CD4-positive, alpha-beta T cell treated with Interleukin-4 for 4 hours (primary cell): ENCODE measurements around the gene ADGRE2.
"Not testable (repeated sequence)": the region's sequence is repeated elsewhere in the genome, so short reads cannot be mapped to it uniquely, and the experiment has no call there.

ENCODE experiments used
- DNase-seq: peaks from one replicate; pipeline ENCODE4 v3.0.0-alpha.2; 2020

ADGRE2 gene

DNA sequence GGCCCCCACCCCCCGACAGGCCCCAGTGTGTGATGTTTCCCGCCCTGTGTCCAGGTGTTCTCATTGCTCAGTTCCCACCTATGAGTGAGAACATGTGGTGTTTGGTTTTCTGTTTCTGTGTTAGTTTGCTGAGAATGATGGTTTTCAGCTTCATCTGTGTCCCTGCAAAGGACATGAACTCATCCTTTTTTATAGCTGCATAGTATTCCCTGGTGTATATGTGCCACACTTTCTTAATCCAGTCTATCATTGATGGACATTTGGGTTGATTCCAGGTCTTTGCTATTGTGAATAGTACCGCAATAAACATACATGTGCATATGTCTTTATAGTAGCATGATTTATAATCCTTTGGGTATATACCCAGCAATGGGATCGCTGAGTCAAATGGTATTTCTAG is 715 bp downstream of the ADGRE2 start:
- DNase-seq: not testable (repeated sequence)

DNA sequence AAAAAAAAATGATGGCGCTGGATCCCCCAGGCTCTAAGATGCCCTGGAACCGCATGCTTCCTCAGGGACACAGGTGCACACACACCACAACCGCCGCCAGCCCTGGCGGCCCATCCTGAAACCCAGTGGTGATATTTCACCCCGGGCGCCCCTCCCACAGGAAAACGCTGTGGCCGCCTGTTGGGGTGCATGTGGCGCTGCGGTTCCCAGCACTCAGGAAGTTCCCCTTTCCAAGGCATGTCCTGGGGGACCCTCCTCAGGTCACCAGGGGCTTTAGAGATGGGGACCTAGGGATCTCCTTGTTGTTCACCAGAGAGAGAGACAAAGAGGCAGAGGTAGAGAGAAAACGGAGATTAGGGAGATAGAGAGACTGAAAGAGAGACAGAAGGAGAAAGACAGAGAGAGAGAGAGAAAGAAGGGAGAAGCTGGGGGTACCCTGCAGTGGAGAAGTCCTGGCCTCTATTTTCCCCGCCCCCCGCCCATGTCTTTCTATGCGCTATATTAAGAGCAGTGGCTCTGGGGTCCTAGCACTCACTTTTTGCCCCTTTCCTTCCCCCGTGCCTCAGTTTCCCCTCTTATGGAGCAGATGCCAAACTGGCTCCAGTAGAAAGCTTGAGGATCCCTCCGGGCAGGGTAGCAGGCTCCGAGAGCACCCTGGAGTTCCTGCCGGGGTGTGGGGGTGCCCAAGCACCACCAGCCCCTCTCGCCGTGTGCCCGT is 2.3 kb downstream of the ADGRE2 start:
- DNase-seq: no peak

DNA sequence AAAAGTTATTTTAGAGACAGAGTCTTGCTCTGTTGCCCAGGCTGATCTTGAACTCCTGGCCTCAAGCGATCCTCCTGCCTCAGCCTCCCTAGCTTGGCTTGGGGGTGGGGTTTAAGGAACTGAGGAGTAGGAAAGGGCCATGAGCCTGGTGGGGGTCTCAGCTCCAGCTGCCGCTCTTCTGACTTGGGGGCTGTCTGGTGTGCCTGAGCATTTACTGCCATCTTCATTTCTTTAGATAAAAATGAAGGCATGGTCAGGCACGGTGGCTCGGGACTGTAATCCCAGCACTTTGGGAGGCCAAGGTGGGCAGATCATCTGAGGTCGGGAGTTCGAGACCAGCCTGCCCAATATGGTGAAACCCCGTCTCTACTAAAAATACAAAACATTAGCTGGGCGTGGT is 3.0 kb downstream of the ADGRE2 start:
- not testable (repeated sequence) for DNase-seq

DNA sequence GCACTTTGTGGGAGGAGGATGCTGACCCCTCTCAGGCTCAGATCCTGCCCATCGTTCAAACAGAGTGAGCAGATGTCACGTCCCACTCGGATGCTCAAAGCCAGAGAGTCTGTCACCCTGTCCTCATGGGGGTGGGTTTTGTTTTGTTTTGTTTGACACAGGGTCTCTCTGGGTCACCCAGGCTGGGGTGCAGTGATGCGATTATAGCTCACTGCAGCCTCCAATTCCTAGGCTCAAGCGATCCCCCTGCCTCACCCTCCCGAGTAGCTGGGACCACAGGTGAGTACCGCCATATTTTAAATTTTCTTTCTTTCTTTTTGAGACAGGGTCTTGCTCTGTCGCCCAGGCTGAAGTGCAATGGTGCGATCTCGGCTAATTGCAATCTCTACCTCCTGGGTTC is 4.0 kb downstream of the ADGRE2 start:
- no peak for DNase-seq

DNA sequence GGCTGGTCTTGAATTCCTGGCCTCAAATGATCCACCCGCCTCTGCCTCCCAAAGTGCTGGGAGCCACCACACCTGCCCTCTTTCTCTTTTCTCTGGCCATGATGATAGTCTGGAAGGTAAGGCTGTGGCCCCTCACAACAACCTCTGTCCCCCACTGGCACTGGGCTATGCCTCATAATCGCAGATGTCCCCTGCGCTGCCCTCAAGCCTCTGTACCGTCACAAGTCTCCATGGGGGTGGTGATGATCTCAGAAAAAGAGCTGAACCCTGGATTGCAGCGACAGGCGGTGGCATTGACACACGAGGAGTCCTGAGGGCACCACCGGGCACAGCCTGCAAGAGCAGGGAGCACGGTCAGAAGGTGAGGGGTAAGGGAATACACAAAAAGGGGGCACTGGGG is 4.6 kb downstream of the ADGRE2 start:
- not testable (repeated sequence) for DNase-seq

DNA sequence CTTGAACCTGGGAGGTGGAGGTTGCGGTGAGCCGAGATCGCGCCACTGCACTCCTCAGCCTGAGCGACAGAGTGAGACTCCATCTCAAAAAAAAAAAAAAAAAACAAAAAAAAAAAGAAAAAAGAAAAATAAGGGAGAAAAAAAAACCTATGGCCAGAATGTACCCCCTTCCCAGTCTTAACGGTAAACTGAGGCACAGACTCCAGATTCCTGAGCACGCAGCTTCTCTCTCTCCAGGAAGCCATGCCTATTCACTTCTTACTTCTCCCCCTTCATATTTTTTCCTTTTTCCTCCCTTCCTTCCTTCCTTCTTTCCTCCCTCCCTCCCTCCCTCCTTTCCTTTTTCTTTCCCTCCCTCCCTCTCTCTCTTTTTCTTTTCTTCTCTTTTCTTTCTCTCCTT is 5.4 kb downstream of the ADGRE2 start:
- DNase-seq: no peak

DNA sequence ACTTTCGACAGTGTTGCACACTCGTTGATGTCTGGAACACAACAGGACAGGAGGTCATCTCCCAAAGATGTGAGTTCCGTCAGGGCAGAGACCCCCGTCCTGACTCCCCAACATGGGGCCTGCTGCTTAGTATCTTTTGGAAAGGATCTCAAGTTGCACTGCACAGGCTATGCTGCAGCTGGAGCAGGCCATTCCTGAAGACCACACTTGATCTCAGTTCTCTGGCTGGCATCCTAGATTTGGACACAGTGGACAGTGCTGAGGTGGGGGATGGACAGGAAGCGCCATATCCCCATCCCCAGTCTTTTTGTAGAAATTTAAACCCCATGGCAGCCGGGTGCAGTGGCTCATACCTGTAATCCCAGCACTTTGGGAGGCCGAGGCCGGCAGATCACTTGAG is 5.9 kb downstream of the ADGRE2 start:
- DNase-seq: no peak

DNA sequence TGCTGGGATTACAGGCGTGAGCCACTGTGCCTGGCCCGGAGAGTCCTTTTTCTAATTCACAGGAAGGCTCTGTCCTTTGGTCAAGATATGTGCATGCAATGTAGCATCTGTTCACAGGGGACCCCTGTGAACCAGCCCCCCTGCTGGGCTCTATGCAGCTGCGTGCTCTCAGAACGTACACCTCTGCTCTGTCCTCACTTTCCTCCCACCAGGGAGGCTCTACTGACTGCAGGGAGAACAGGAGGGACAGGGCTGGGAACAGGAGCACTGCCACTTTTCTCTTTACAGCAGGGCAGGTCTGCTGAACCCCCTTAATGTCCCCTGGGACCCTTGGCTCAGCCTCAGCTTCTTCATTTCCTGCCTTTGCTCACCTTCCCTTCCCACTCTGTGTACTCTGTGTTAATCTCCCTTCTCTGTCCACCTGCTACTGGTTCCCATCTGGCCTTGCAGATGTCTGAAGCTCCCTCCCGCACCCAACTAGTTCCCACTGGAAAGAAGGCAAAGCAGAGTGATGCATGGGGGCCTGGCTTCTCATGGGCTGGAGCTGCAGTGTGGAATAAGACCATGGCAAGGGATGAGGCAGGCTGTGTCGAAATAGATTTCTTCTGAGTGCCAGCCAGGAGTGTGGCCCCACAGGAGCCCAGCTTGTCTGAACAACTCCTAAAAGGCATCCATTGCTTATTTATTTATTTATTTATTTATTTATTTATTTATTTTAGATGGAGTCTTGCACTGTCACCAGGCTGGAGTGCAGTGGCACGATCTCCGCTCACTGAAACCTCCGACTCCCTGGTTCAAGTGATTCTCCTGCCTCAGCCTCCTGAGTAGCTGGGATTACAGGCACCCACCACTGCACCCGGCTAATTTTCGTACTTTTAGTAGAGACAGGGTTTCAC is 7.2 kb downstream of the ADGRE2 start:
- no peak for DNase-seq

DNA sequence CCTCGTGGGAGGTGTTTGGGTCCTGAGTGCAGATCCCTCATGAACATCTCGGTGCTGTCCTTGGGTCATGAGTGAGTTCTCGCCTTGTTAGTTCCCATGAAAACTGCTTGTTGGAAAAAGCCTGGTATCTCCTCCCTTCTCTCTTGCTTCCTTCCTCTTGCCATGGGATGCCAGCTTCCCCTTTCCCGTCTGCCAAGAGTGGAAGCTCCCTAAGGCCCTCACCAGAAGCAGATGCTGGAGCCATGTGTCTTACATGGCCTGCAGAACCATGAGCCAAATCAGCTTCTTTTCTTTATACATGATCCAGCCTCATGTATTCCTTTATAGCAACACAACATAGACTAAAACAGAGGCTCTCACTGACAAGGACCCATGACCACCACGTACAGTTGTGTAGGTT is 8.2 kb downstream of the ADGRE2 start:
- no peak for DNase-seq

DNA sequence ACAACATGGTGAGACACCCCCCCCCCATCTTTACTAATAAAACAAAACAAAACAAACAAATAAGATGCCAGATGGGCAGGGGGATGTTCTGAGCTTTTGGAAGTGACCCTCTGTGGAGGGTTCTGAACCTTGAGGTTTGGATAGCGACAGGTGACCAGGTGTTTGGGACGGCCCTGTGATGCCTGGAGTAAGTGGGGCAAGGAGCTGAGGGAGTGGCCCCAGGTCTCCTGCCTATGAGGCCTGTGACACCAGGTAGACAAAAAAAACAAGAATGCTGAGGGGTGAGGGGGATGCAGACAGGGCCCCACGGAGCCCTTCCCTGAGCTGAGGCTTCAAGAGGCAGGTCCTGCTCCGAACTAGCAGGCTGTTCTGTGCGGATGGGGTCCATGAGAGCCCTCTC is 9.2 kb downstream of the ADGRE2 start:
- DNase-seq: no peak

DNA sequence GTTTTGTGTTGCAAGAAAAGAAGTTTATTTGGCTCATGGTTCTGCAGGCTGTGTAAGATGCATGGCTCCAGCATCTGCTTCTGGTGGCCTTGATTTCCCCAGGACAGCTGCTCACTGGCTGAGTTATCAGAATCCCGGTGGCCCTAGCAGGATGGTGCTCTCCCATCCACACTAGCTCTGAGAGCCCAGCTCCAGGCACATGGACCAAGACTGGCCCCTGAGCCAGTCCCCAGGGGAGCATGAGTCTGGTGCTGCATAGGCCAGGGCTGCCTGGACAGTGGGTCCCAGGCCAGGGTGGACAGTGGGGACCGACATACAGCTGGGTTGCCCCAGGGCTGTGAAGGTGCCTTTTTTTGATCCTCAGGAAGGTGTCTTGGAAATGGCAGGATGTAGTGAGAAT is 10.4 kb downstream of the ADGRE2 start:
- DNase-seq: no peak

DNA sequence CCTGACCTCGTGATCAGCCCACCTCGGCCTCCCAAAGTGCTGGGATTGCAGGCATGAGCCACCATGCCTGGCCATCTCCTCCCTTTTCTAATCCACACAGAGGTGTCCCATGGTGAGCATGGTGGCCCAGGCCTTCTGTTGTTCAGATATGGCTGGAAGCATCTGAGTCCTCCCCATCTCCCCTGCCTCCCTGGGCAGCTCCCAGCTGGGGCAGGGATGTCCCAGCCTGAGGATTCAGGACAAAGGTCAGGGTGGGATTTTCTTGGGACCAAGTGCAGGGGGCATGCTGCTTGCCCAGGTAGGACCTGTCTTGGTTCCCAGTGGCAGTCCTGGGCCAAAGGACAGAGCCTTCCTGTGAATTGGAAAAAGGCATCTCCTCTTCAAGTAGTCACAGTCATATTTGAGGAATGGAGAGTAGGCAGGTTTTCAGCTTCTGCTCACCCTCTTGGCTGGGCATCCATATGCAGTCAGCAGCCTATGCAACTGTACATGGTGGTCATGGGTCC is 10.8 kb downstream of the ADGRE2 start:
- DNase-seq: no peak

DNA sequence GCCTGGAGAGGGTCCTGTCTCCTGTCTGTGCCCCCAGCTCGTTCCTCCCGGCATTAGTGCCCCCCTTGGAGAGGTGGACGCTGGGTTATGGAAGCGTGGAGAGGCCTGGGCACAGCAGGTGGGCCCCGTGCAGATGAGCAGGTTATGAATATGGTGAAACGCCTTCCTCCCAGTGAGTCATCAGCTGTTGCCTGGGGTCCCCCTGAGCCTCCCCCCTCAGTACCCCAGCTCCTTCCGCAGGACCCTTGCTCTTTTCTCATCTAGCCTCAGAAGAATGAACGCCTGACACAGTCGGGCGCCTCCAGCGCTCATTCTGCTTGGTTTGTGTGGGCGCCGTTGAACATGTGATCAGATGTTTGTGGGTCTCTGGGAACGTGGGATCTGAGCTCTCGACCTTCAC is 12.5 kb downstream of the ADGRE2 start:
- DNase-seq: not testable (repeated sequence)

DNA sequence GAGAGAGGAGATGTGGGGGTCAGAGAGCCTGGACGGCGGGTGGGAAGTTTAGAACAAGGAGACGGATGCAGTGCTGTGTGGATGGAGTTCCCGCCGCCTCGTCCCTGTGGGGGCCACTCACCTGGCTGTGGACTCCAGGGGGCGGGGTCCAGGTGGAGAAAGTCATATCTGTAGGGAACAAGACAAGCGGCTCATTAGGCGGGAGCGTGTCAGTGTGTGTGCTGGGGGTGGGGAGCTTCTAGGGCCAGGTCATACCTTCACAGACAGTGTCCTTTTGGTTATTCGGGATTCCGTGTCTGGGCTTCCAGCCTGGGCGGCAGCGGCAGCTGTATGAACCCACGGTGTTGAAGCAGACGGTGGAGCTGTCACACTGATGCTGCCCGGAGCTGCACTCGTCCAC is 13.0 kb downstream of the ADGRE2 start:
- not testable (repeated sequence) for DNase-seq

DNA sequence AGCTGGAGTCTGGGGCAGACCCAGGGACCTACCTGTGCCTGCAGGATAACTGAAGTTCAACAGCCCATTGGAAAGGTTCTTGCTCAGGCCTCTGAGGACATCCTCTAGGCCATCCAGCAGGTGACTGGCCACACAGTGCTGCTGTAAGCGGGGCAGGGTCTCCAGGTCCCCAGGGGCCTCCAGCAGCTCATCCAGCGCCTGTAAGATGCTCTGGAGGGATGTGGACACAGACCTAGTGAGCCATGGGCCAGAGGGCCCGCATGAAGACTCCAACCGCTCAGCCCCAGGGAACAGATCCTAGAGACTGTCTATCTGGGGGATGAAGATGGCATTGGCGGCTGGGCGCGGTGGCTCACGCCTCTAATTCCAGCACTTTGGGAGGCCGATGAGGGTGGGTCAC is 14.0 kb downstream of the ADGRE2 start:
- DNase-seq: no peak

DNA sequence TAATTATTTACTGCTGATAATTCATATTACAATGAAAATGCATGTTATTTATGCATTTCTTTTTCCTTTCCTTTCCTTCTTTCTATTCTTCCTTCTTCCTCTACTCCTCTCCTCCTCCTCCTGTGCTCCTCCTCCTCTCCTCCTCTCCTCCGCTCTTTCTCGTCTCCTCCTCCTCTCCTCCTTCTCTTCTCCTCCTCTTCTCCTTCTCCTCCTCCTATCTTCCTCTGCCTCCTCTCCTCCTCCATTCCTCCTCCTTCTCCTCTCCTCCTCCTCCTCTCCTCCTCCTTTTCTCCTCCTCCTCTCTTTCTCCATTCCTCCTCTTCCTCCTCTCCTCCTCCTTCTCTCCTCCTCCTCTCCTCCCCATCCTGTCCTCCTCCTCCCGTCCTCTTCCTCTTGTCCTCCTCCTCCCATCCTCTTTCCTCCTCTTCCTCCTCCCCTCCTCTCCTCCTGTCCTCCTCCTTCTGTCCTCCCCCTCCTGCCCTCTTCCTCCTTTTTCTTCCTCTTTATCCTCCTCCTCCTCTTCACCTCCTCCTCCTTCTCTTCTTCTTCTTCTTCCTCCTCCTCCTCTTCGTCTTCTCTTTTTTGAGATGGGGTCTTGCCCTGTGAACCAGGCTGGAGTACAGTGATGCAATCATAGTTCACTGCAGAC is 14.7 kb downstream of the ADGRE2 start:
- DNase-seq: no peak

DNA sequence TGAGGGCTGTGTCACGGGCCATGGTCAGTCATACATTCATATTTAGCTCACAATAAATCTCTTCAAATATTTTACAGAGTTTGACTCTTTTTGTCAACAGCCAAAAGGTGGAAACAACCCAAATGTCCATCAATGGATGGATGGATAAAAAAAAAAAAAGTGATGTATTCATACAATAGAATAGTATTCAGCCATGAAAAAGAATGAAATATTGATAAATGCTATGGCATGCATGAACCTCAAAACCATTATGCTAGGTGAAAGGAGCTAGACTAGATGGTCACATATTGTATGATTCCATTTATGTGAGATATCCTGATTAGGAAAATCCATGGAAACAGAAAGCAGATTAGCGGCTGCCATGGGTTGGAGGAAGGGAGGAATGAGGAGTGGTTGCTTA is 16.2 kb downstream of the ADGRE2 start:
- no peak for DNase-seq

DNA sequence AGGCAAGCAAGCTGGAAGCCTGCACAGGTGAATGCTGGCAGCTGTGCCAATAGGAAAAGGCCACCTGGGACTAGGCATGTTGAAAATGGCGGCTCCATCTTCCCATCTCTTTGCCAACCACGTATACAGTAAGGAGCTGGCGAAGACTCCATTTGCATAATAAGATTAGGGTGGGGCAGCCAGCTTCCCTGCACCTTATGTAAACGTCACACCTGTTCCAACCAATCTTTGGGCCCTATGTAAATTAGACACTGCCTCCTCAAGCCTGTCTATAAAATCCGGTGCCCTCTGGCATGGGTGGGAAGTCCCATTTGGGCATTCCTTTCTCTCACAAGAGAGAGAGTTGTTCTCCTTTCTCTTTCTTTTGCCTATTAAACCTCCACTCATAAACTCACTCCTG is 16.8 kb downstream of the ADGRE2 start:
- no peak for DNase-seq

DNA sequence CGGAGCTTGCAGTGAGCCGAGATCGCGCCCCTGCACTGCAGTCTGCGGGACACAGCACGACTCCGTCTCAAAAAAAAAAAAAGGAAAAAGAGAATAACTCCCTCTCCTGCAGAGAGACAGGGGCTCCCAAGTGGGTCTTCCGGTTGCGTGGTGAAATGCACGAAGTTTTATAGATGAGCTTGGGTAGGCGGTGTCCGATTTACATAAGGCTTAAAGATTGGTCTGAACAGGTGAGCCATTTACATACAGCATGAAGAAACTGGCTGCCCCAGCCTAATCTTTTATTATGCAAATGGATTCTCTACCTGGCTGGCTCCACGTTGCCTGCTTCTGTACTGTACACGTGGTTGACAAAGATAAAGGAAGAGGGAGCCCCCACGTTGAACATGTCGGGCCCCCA is 19.5 kb downstream of the ADGRE2 start:
- DNase-seq: no peak

DNA sequence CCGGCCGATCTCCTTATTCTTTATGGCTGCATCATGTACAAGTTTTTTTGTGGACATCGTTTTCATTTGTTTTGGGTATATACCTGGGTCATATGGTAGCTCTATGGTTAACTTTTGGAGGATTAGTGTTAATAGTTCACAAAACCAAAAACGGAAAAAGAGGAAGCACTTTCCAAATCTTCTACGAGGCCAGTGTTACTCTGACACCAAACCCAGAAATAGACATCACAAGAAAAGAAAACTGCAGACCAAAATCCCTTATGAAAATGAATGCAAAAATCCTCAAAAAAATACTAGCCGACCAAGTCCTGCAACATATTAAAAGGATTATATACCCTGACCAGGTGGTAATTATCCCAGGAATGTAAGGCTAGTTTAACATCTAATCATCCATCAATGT is 29.8 kb downstream of the ADGRE2 start:
- DNase-seq: no peak

DNA sequence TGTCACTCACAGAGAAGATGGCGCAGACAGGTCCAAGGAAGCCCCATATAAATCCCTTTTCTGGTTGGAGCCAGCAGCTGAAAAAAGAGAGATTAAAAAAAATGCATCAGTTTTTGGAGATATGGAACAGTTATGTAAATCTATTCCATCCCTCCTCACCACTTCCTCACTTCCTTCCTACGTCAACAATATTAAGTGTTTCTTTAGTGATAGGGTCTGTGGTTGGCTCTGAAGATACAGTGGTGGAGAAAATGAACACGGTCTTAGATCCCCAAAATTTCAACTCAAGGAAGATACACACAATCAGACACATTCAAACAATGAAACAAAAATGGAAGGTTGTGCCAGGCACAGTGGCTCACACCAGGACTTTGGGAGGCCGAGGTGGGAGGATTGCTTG is 31.5 kb downstream of the ADGRE2 start:
- no peak for DNase-seq

DNA sequence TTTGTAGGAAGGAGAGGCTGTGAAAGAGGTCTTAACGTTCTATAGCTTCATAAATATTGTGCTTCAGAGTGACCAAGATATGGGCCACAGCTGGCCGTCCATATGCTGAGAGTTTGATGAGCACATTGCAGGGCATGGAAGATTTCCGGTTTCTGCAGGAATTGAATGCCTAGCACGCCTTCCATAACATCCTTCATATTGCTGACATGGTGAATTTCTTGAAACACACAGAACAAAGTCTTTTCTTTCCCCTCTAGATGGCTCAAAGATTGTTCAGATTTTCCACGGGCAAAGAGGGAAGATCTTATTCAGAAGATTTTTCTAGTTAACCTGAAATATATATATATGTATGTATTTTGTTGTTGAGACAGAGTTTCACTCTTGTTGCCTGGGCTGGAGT is 42.4 kb downstream of the ADGRE2 start:
- DNase-seq: no peak

DNA sequence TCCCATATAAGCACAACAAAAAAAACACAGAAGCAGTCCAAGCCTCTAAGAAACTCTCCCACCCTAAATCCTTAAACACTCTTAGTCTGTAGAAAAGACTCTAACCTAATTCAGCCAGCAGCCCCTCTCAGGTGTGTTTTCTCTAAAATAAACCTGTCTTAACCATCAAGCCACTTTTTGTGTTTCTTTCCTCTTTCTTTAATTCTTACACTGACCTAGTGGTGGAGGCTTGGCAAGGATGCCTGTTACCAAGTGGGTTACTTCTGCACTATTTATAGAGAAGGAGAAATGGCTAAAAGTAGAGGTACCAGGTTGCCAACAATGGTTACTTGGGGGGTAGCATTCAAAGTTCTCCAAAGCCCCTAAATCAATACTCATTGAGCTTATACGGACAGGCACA is 44.8 kb downstream of the ADGRE2 start:
- no peak for DNase-seq

DNA sequence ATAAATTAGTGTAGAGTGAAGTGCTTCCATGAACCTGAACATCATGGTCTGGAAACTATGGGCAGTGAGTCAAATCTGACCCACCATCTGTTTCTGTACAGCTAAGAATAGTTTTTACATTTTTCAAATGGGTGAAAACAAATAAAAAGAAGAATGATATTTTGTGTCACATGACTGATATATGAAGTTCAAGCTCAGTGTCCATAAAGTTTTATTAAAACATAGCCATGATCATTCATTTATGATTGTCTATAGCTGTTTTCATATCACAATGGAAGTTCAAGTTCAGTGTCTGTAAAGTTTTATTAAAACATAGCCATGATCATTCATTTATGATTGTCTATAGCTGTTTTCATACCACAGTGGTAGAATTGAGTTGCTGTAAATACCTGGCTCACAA is 45.9 kb downstream of the ADGRE2 start:
- DNase-seq: no peak
